GM23338 (cell line): ENCODE results near the gene TCL1A. TPM values are rescaled to one million over a fixed set of nuclear protein-coding genes. Genes with fewer than 3 reads are reported as not detected.

Source experiments
- ATAC-seq: fragments of 200-7000 bp; cut with Tn5 transposase; 3 replicates; pipeline ENCODE4 v1.9.1; 2020
- DNase-seq: peaks from one replicate; pipeline ENCODE4 v3.0.0-alpha.2; 2015; ENCODE audit warnings: low spot score
- H2AFZ ChIP-seq: fragments of 200-600 bp; sonication (generic); 2 replicates; pipeline ENCODE4 v1.8.0; 2016; ENCODE audit warnings: antibody characterized with exemption, mild to moderate bottlenecking, moderate library complexity
- H3F3A ChIP-seq: fragments of 200-600 bp; sonication (generic); replicated peaks from 2 replicates; pipeline ENCODE4 v1.8.0; 2017; ENCODE audit warnings: antibody characterized with exemption, mixed run types, low read depth
- H3K27ac ChIP-seq: fragments of 200-600 bp; sonication (generic); 2 replicates; pipeline ENCODE4 v1.6.1; 2016; ENCODE audit warnings: low read depth
- H3K27me3 ChIP-seq: fragments of 200-600 bp; sonication (generic); 2 replicates; pipeline ENCODE4 v1.8.0; 2016; ENCODE audit warnings: mild to moderate bottlenecking, mixed run types, moderate library complexity; ENCODE audit not compliant: insufficient read depth
- H3K36me3 ChIP-seq: fragments of 200-600 bp; sonication (generic); 2 replicates; pipeline ENCODE4 v1.8.0; 2016; ENCODE audit warnings: mild to moderate bottlenecking; ENCODE audit not compliant: insufficient read depth
- H3K4me1 ChIP-seq: fragments of 200-600 bp; sonication (generic); 2 replicates; pipeline ENCODE4 v1.8.0; 2016; ENCODE audit warnings: mild to moderate bottlenecking, moderate library complexity; ENCODE audit not compliant: insufficient read depth
- H3K4me2 ChIP-seq: fragments of 200-600 bp; sonication (generic); 2 replicates; pipeline ENCODE4 v1.7.1; 2017; ENCODE audit warnings: mixed run types
- H3K4me3 ChIP-seq: fragments of 200-600 bp; sonication (generic); 2 replicates; pipeline ENCODE4 v1.6.1; 2016; ENCODE audit warnings: mixed run types
- H3K79me2 ChIP-seq: fragments of 200-600 bp; sonication (generic); replicated peaks from 2 replicates; pipeline ENCODE4 v1.8.0; 2017; ENCODE audit warnings: mild to moderate bottlenecking; ENCODE audit not compliant: insufficient read depth
- H3K9me2 ChIP-seq: fragments of 200-600 bp; sonication (generic); 2 replicates; pipeline ENCODE4 v1.8.0; 2017; ENCODE audit not compliant: insufficient read depth
- H4K20me1 ChIP-seq: fragments of 200-600 bp; sonication (generic); replicated peaks from 2 replicates; pipeline ENCODE4 v1.8.0; 2017; ENCODE audit warnings: mild to moderate bottlenecking; ENCODE audit not compliant: insufficient read depth
- H3K27ac Mint-ChIP-seq: 2 replicates; pipeline ENCODE4 v1.8.0; 2020; ENCODE audit warnings: inconsistent platforms, mild to moderate bottlenecking, moderate library complexity, mixed read lengths
- H3K27me3 Mint-ChIP-seq: 3 replicates; pipeline ENCODE4 v1.8.0; 2022; ENCODE audit warnings: low read depth, mild to moderate bottlenecking, moderate library complexity, mixed read lengths, inconsistent platforms; ENCODE audit not compliant: insufficient read depth, poor library complexity
- H3K36me3 Mint-ChIP-seq: 3 replicates; pipeline ENCODE4 v1.8.0; 2021; ENCODE audit warnings: low read depth, mild to moderate bottlenecking, inconsistent platforms, moderate library complexity, mixed read lengths
- H3K4me1 Mint-ChIP-seq: 3 replicates; pipeline ENCODE4 v1.8.0; 2020; ENCODE audit warnings: mild to moderate bottlenecking, inconsistent platforms, mixed read lengths
- H3K4me3 Mint-ChIP-seq: 3 replicates; pipeline ENCODE4 v1.8.0; 2021; ENCODE audit warnings: moderate library complexity, mild to moderate bottlenecking, inconsistent platforms, mixed read lengths
- H3K9me3 Mint-ChIP-seq: 3 replicates; pipeline ENCODE4 v1.8.0; 2020; ENCODE audit warnings: moderate library complexity, mild to moderate bottlenecking, inconsistent platforms, mixed read lengths
- CREB1 ChIP-seq: fragments of 250-450 bp; sonication (Bioruptor Pico); IDR thresholded peaks from 2 replicates; pipeline ENCODE4 v1.5.0; 2020; ENCODE audit warnings: low read depth, mild to moderate bottlenecking, moderate library complexity
- EZH2 ChIP-seq: fragments of 200-600 bp; sonication (generic); IDR thresholded peaks from one replicate; pipeline ENCODE4 v1.8.0; 2017; ENCODE audit warnings: antibody characterized with exemption, mild to moderate bottlenecking, low read depth; ENCODE audit not compliant: unreplicated experiment
- EZH2phosphoT487 ChIP-seq: fragments of 200-600 bp; sonication (generic); IDR thresholded peaks from one replicate; pipeline ENCODE4 v1.8.1; 2018; ENCODE audit warnings: antibody characterized with exemption; ENCODE audit not compliant: unreplicated experiment
- JUNB ChIP-seq: IDR thresholded peaks from one replicate; pipeline ENCODE4 v1.6.1; 2016; ENCODE audit warnings: antibody characterized with exemption; ENCODE audit not compliant: unreplicated experiment
- NANOG ChIP-seq: IDR thresholded peaks from 2 replicates; pipeline ENCODE4 v1.6.1; 2016; ENCODE audit warnings: antibody characterized with exemption, borderline replicate concordance
- POLR2AphosphoS5 ChIP-seq: IDR thresholded peaks from 2 replicates; pipeline ENCODE4 v1.6.1; 2016; ENCODE audit warnings: antibody characterized with exemption, low read depth
- STAT1 ChIP-seq: IDR thresholded peaks from one replicate; pipeline ENCODE4 v1.6.1; 2016; ENCODE audit warnings: antibody characterized with exemption; ENCODE audit not compliant: unreplicated experiment
- ZNF114 ChIP-seq: fragments of 250-450 bp; sonication (Bioruptor Pico); IDR thresholded peaks from 2 replicates; pipeline ENCODE4 v1.5.0; 2020; ENCODE audit warnings: mild to moderate bottlenecking, moderate library complexity
- ZNF331 ChIP-seq: fragments of 250-450 bp; sonication (Bioruptor Pico); IDR thresholded peaks from 2 replicates; pipeline ENCODE4 v1.5.0; 2020; ENCODE audit warnings: low read depth, mild to moderate bottlenecking, moderate library complexity
- polyA plus RNA-seq: library from polyadenylated mRNA; unstranded; fragments of >200 nt; fragmentation: Nextera tagmentation; extraction: Ambion mirVana; gene quantifications from 2 replicates; pipeline ENCODE4 v1.2.1, GENCODE V29; 2016
- total RNA-seq: library from RNA; depleted of rRNA; stranded (reverse); fragments of >200 nt; shearing (Covaris generic); gene quantifications from 2 replicates; pipeline ENCODE4 v1.2.3, GENCODE V29; 2014
- TF ChIP-seq, protein P1 (sequence below), 2 experiments: fragments of 200-600 bp in 1 of 2; sonication (generic) in 1 of 2; conservative IDR thresholded peaks; 2 replicates each; pipeline versions ENCODE4 v1.5.1 to v1.6.1; 2016 to 2017; ENCODE audit warnings: antibody characterized with exemption in 2 of 2, low read depth in 2 of 2, mild to moderate bottlenecking in 2 of 2, moderate library complexity in 1 of 2
- TF ChIP-seq, protein P2 (sequence below): IDR thresholded peaks from one replicate; pipeline ENCODE4 v1.6.1; 2018; ENCODE audit warnings: antibody characterized with exemption; ENCODE audit not compliant: unreplicated experiment
- TF ChIP-seq, protein P3 (sequence below): fragments of 250-450 bp; sonication (Bioruptor Pico); IDR thresholded peaks from 2 replicates; pipeline ENCODE4 v1.5.0; 2020; ENCODE audit warnings: mild to moderate bottlenecking, moderate library complexity
- TF ChIP-seq, protein P4 (sequence below): IDR thresholded peaks from 2 replicates; pipeline ENCODE4 v1.6.1; 2016; ENCODE audit warnings: antibody characterized with exemption

Gene TCL1A
- total and polyA plus RNA-seq, 2 experiments from 2014 or later, result 3.6 to 5.3 TPM

DNA sequence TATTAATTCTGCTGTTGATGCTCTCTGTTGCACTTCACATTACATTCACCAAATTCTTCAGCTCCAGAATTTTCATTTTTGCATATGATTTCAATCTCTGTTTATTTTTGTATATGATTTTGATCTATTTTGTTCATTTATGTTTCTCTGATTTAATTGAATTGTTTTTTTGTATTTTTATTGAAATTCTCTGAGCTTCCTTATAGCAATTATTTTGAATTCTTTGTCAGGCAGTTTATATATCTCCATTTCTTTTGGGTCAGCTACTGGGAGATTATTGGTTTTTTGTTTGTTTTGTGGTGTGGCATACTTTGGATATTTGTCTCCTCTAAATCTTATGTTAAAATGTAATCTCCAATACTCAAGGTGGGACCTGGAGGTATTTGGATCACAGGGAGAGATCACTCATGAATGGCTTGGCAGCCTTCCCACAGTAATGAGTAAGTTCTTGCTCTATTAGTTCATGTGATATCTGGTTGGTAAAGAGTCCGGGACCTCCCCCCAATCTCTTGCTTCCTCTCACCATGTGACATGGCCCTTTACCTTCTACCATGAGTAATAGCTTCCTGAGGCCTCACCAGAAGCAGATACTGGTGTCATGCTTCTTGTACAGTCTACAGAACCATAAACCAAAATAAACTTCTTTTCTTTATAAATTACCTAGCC lies 8.7 kb upstream of the TCL1A start:
- H3K4me1 Mint-ChIP-seq, result peaks cover 7% of the 10 kb centered on the region

More for the DNA sequence above, 8.7 kb upstream of the TCL1A start:
- DNase-seq, result no peak
- Mint-ChIP-seq H3K36me3 (no peaks in the 10 kb centered on the region), H3K4me3 (no peak overlapping the region), H3K27me3 (no peaks in the 10 kb centered on the region), H3K27ac (no peak overlapping the region), H3K9me3 (no peaks in the 10 kb centered on the region)
- TF ChIP-seq JUNB (no peak), CREB1 (CRISPR knock-in tag) (no peak), NANOG (no peak), STAT1 (no peak), POLR2AphosphoS5 (no peak), EZH2 (no peak), ZNF331 (CRISPR knock-in tag) (no peak), EZH2phosphoT487 (no peak), ZNF114 (CRISPR knock-in tag) (no peak)
- TF ChIP-seq, protein P1, sequence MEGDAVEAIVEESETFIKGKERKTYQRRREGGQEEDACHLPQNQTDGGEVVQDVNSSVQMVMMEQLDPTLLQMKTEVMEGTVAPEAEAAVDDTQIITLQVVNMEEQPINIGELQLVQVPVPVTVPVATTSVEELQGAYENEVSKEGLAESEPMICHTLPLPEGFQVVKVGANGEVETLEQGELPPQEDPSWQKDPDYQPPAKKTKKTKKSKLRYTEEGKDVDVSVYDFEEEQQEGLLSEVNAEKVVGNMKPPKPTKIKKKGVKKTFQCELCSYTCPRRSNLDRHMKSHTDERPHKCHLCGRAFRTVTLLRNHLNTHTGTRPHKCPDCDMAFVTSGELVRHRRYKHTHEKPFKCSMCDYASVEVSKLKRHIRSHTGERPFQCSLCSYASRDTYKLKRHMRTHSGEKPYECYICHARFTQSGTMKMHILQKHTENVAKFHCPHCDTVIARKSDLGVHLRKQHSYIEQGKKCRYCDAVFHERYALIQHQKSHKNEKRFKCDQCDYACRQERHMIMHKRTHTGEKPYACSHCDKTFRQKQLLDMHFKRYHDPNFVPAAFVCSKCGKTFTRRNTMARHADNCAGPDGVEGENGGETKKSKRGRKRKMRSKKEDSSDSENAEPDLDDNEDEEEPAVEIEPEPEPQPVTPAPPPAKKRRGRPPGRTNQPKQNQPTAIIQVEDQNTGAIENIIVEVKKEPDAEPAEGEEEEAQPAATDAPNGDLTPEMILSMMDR (conservative IDR thresholded peaks at IDR 0.05; ENCODE audit: low read depth in 2 of 2), result no peak
- TF ChIP-seq, protein P2, sequence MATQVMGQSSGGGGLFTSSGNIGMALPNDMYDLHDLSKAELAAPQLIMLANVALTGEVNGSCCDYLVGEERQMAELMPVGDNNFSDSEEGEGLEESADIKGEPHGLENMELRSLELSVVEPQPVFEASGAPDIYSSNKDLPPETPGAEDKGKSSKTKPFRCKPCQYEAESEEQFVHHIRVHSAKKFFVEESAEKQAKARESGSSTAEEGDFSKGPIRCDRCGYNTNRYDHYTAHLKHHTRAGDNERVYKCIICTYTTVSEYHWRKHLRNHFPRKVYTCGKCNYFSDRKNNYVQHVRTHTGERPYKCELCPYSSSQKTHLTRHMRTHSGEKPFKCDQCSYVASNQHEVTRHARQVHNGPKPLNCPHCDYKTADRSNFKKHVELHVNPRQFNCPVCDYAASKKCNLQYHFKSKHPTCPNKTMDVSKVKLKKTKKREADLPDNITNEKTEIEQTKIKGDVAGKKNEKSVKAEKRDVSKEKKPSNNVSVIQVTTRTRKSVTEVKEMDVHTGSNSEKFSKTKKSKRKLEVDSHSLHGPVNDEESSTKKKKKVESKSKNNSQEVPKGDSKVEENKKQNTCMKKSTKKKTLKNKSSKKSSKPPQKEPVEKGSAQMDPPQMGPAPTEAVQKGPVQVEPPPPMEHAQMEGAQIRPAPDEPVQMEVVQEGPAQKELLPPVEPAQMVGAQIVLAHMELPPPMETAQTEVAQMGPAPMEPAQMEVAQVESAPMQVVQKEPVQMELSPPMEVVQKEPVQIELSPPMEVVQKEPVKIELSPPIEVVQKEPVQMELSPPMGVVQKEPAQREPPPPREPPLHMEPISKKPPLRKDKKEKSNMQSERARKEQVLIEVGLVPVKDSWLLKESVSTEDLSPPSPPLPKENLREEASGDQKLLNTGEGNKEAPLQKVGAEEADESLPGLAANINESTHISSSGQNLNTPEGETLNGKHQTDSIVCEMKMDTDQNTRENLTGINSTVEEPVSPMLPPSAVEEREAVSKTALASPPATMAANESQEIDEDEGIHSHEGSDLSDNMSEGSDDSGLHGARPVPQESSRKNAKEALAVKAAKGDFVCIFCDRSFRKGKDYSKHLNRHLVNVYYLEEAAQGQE, result no peak
- TF ChIP-seq, protein P3, sequence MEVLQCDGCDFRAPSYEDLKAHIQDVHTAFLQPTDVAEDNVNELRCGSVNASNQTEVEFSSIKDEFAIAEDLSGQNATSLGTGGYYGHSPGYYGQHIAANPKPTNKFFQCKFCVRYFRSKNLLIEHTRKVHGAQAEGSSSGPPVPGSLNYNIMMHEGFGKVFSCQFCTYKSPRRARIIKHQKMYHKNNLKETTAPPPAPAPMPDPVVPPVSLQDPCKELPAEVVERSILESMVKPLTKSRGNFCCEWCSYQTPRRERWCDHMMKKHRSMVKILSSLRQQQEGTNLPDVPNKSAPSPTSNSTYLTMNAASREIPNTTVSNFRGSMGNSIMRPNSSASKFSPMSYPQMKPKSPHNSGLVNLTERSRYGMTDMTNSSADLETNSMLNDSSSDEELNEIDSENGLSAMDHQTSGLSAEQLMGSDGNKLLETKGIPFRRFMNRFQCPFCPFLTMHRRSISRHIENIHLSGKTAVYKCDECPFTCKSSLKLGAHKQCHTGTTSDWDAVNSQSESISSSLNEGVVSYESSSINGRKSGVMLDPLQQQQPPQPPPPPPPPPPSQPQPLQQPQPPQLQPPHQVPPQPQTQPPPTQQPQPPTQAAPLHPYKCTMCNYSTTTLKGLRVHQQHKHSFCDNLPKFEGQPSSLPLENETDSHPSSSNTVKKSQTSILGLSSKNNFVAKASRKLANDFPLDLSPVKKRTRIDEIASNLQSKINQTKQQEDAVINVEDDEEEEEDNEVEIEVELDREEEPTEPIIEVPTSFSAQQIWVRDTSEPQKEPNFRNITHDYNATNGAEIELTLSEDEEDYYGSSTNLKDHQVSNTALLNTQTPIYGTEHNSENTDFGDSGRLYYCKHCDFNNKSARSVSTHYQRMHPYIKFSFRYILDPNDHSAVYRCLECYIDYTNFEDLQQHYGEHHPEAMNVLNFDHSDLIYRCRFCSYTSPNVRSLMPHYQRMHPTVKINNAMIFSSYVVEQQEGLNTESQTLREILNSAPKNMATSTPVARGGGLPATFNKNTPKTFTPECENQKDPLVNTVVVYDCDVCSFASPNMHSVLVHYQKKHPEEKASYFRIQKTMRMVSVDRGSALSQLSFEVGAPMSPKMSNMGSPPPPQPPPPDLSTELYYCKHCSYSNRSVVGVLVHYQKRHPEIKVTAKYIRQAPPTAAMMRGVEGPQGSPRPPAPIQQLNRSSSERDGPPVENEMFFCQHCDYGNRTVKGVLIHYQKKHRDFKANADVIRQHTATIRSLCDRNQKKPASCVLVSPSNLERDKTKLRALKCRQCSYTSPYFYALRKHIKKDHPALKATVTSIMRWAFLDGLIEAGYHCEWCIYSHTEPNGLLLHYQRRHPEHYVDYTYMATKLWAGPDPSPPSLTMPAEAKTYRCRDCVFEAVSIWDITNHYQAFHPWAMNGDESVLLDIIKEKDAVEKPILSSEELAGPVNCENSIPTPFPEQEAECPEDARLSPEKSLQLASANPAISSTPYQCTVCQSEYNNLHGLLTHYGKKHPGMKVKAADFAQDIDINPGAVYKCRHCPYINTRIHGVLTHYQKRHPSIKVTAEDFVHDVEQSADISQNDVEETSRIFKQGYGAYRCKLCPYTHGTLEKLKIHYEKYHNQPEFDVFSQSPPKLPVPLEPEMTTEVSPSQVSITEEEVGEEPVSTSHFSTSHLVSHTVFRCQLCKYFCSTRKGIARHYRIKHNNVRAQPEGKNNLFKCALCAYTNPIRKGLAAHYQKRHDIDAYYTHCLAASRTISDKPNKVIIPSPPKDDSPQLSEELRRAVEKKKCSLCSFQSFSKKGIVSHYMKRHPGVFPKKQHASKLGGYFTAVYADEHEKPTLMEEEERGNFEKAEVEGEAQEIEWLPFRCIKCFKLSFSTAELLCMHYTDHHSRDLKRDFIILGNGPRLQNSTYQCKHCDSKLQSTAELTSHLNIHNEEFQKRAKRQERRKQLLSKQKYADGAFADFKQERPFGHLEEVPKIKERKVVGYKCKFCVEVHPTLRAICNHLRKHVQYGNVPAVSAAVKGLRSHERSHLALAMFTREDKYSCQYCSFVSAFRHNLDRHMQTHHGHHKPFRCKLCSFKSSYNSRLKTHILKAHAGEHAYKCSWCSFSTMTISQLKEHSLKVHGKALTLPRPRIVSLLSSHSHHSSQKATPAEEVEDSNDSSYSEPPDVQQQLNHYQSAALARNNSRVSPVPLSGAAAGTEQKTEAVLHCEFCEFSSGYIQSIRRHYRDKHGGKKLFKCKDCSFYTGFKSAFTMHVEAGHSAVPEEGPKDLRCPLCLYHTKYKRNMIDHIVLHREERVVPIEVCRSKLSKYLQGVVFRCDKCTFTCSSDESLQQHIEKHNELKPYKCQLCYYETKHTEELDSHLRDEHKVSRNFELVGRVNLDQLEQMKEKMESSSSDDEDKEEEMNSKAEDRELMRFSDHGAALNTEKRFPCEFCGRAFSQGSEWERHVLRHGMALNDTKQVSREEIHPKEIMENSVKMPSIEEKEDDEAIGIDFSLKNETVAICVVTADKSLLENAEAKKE (CRISPR knock-in tag), result no peak
- TF ChIP-seq, protein P4, sequence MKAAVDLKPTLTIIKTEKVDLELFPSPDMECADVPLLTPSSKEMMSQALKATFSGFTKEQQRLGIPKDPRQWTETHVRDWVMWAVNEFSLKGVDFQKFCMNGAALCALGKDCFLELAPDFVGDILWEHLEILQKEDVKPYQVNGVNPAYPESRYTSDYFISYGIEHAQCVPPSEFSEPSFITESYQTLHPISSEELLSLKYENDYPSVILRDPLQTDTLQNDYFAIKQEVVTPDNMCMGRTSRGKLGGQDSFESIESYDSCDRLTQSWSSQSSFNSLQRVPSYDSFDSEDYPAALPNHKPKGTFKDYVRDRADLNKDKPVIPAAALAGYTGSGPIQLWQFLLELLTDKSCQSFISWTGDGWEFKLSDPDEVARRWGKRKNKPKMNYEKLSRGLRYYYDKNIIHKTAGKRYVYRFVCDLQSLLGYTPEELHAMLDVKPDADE, result no peak
- H3K4me2 ChIP-seq, result no peak overlapping the region
- H3K4me1 ChIP-seq, result 0 out of 2 replicates have a peak, but pooled peaks cover 6% of the 10 kb centered on the region
- no peaks in the 10 kb centered on the region for H4K20me1 ChIP-seq
- no peaks in the 10 kb centered on the region for H3K36me3 ChIP-seq
- peaks cover 4% of the 10 kb centered on the region; the same call in 1 of the 2 replicates for H3K9me2 ChIP-seq
- no peaks in the 10 kb centered on the region for H3K79me2 ChIP-seq
- H3K27me3 ChIP-seq, result no peaks in the 10 kb centered on the region
- H3K4me3 ChIP-seq, result no peak overlapping the region
- no peak overlapping the region for H3K27ac ChIP-seq
- no peak overlapping the region for H2AFZ ChIP-seq
- no peak for ATAC-seq
- no peaks in the 10 kb centered on the region for H3F3A ChIP-seq
